GM21529 (cell line): ENCODE data around the gene PPP2R2B.
"Not testable (repeated sequence)": the region's sequence is repeated elsewhere in the genome, so short reads cannot be mapped to it uniquely, and the experiment has no call there.

Source experiments
- ATAC-seq: cut with Tn5 transposase; IDR thresholded peaks from one replicate; pipeline ENCODE4 v1.9.1; 2021; ENCODE audit not compliant: unreplicated experiment

The PPP2R2B gene

DNA sequence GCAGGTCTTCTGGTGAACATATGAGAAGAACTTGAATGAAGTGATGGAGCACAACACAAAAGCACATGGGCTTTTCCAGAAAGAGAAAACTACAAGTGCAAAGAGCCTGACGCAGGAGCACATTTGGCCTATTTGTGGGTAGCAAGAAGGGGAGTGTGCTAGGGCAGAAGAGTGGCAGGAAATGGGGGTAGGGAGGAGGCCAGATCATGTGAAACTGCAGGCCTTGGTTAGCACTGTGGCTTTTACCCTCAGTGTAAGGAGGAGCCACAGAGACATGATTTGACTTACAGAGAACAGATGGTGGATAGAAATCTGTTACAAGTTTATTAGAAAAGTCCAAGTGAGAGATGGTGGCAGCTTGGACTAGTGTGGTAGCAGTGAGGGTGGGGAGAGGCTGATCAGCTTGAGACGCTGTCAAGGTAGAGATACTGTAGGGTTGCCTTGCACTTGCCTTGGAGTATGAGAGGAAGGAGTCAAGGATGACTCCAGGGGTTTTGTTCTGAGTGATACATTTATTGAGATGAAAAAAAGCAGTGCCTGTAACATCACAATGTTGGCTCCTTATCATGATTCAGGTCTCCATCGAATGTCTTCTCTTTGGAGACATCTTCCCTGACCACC, 126.7 kb downstream of the PPP2R2B start:
- peak; percentile 97 for ATAC-seq

DNA sequence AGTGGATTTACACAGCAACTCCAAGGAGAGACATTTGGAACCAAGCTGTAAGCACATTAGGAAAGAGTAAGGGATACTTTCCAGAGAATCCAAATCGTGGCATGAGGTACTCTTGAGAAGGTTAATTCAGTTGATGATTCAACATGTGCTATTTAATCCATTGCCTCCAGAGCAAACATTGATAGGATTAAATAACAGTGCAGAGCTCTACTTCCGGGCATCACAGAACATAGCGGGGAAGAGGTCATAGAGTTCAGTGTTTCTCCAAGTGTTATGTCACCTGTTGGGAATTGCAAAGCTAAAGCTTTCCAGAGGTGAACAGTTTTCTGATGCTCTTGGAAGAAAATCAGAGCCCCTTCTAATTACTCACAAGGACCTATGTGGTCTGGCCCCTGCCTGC, 127.5 kb downstream of the PPP2R2B start:
- ATAC-seq = no peak

GRCh38 chr5:146748533-146748932, 130.0 kb downstream of the PPP2R2B start:
- ATAC-seq = no peak

DNA sequence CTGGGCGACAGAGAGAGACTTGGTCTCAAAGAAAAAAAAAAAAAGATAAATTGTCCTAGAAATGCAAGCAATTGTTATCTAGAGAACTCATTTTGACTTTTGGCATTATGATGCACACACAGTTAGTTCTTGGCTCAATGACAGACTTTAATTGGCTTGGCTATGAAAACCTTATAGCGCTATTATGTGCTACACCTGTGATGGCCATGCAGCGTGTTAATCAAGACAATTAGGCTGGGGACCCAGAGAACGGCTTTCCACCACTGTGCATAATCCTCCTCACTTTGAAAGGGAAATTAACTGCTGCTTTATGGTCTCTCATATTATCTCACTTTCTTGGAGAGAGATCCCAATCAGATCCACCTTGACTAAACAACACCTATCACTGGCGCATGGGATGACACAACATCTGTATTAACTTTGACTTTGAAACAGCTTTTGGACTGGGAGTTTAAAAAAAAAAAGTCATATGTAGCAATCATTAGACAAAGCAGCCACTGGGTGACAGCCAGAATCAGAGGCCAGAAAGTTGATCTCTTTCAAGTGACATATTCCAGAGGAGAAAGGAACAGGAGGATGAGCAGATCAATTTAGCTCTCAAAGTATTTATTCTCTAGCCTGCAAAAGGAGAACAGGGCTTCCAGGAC, 132.5 kb downstream of the PPP2R2B start:
- ATAC-seq = no peak

- no peak for ATAC-seq
Measured at GRCh38 chr5:146744068-146744745, 134.3 kb downstream of the PPP2R2B start.

- no peak for ATAC-seq
Measured at GRCh38 chr5:146734936-146735577, 143.5 kb downstream of the PPP2R2B start.

GRCh38 chr5:146732962-146733361, 145.6 kb downstream of the PPP2R2B start:
- ATAC-seq = no peak

DNA sequence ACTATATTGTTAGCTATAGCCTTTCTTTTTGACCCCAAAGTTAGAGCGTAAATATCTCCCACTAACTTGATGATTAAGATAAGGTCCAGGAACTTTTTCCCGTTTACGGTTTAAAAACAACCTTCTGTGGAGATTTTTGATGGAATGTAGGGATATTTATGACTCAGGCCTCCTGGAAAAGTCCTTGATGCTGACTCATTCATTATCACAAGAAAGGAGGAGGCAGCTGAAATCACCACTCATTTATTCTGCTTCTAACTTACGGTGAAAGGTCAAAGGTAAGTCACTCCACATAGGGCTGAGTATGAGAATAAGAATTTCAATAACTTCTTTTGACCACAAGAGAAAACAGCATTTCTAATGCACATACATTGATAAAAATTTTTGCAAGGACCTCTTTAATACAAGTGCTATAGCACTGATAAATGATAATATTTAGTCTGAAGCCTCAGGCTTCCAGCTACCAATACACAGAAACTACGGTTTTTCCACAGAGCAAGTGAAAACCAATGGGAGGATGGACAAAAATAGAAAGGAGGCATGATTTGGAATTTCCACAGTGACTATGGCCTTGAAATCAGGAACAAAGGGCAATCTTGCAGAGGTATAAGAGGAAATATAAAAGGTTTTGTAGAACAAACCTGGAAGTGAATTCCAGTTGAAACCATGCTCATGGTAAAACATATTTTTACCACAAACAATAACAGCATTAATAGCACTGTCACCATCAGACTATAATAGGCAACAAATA, 146.5 kb downstream of the PPP2R2B start:
- ATAC-seq = no peak

GRCh38 chr5:146728746-146729145, 149.8 kb downstream of the PPP2R2B start:
- ATAC-seq = not testable (repeated sequence)

GRCh38 chr5:146726891-146727290, 151.7 kb downstream of the PPP2R2B start:
- ATAC-seq = no peak

GRCh38 chr5:146726020-146726419, 152.5 kb downstream of the PPP2R2B start:
- ATAC-seq = no peak

DNA sequence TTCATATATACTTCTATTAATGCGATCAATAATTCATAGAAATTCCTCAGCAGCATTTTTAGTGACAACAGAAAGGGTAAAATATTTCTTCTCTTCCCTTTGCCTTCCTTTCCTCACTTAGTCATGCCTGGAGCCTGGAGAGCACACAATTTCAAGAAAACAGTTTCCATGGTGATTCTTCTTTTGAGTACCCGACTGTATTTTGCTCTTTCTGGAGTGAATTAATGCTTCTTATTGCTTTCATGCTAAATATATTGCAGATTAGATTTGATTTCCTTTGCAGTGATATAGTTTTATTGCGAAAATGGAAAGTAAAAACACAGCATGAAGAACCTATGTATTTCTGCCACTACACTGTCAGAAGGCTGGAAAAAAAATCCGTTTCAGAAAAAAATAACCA, 153.5 kb downstream of the PPP2R2B start:
- no peak for ATAC-seq

GRCh38 chr5:146722361-146722779, 156.2 kb downstream of the PPP2R2B start:
- no peak for ATAC-seq

GRCh38 chr5:146721073-146721815, 157.3 kb downstream of the PPP2R2B start:
- ATAC-seq = no peak

- no peak for ATAC-seq
Measured at GRCh38 chr5:146720107-146720506, 158.4 kb downstream of the PPP2R2B start.

DNA sequence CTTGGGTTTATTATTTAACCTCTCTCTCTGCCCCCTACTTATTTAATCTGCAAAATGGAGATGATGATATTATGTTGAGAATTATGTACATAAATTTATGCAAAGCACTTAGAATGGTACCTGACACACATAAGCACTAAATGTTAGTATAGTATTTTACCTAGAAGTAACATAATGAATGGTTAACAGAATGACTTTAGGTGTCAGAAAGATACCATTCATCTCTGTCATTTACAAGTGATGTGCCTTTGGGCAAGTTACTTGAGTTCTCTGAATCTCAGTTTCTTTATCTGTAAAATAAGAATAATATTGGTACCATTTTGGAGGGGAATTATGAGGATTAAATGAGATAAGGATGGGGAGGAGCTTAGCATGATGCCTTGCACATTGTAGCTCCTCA, 159.4 kb downstream of the PPP2R2B start:
- no peak for ATAC-seq

- no peak for ATAC-seq
Measured at GRCh38 chr5:146718609-146719008, 159.9 kb downstream of the PPP2R2B start.

DNA sequence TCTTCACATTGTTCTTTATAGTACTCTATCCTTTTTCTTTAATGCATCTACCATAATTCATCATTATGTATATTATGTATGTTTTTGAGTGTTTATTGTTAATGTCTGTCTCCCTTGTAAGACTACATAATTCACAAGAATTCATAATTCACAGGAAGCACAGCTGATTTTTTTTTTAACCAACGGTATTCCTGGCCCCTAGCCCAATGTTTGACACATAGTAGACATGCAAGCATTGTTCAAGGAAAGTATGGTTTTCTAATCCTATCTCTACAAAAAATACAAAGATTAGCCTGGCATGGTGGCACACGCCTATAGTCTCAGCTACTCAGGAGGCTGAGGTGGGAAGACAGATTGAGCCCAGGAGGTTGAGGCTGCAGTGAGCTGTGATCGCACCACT, 160.6 kb downstream of the PPP2R2B start:
- no peak for ATAC-seq

GRCh38 chr5:146716636-146717035, 161.9 kb downstream of the PPP2R2B start:
- no peak for ATAC-seq

DNA sequence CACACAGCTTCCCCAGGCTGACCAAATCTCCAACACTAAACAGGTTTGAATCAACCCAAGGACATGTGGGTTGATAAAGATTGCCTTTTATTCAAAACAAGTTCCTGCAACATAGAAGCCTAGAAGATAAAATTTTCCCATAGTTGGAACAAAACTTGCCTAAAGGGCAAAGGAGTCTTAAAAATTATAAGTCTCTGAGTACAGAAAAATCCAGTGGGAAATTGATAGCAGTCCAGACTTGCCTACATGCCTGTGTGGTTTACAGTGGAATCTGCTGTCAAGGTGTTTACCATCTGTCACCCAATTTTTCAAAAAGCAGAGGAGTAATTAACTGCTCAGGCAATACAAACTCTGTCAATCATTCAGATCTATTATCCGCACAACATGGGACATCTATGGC, 168.2 kb downstream of the PPP2R2B start:
- ATAC-seq = no peak
